GM19455 (cell line): ENCODE measurements around the gene GATC.
"Not testable (repeated sequence)": the region's sequence is repeated elsewhere in the genome, so short reads cannot be mapped to it uniquely, and the experiment has no call there.

Experiments
- ATAC-seq: cut with Tn5 transposase; IDR thresholded peaks from one replicate; pipeline ENCODE4 v1.9.1; 2021; ENCODE audit not compliant: unreplicated experiment

Gene GATC

GRCh38 chr12:120468821-120469449, 22.7 kb downstream of the GATC start:
- ATAC-seq = peak; percentile 30

GRCh38 chr12:120469450-120470149, 23.4 kb downstream of the GATC start, which contains the start of gene SRSF9:
TSS of gene SRSF9 (minus strand) at chr12:120469748. CDS start at chr12:120469609, 139 bp downstream.
- peak; percentile 85 for ATAC-seq

DNA sequence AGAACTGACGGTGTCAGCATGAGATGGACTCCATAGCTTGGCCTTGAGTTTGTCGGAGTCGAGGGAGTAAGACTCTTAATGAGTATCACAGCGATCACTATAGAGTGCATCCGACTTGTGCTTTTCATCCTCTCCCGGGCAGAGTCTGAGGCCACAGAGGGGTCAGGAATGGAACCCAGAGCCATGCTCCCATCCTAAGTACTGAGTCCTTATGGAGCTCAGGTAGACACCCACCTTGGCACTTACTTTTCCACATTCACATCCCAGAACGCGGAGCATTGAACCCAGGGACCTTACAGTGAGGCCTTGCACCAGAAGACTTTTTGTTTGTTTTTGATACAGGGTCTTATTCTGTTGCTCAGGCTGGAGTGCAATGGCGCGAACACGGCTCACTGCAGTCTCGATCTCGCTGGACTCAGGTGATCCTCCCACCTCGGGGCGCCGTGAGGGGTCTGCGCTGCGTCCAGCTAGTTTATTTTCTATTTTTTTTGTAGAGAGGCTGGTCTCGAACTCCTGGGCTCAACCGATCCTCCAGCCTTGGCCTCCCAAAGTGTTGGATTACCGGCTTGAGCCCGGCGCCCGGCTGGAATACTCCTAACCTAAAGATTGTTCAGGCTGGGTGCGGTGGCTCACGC, 24.0 kb downstream of the GATC start:
- peak; percentile 20 for ATAC-seq

DNA sequence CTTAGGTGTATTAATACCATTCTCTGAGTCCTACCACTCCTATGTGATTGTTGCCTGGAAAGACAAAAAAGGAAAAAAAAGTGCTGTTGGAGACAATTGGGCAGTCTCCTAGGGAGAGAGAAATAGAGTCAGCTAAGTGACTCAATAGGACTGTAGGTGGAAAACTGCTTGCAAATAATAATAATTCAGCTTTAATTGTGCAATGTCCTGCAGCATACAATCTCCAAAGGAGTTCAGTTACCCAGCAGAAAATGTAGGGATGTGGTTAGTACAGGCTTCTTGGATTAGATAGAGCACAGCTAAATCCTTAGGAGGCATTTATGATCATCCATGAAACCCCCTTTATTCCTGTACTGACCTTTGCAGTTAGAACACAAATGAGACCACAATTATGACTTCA, 26.3 kb downstream of the GATC start:
- no peak for ATAC-seq

DNA sequence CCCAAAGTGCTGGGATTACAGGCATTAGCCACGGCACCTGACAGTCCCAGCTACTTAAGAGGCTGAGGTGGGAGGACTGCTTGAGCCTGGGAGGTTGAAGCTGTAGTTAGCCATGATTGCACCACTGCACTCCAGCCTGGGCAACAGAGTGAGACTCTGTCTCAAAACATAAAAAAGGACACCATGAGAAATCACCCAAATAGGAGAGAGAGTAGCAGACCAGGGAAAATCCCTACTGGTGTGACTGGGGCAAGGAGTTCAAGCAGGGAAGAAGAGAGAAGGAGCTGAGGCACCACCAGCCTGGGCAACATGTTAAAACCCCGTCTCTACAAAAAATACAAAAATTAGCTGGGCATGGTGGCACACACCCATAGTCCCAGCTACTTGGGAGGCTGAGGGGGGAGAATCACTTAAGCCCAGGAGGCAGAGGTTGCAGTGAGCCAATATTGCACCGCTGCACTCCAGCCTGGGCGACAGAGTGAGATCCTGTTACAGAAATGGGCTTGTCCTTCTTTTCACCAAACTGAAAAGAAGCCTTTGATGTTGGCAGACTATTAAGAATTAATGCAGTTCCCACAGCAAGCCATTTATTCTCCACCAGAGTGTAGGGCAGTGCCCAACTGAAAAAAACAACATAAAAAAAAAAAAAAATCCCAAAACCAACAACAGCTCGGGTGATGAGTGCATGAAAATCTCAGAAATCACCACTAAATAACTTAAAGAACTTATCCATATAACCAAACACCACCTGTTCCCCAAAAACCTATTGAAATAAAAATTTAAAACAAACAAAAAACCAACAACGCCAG, 27.8 kb downstream of the GATC start:
- ATAC-seq = no peak

GRCh38 chr12:120474616-120474960, 28.3 kb downstream of the GATC start:
- ATAC-seq = no peak

- ATAC-seq = no peak
These were observed 29.4 kb downstream of the GATC start for GRCh38 chr12:120475643-120476042.

- ATAC-seq = no peak
These were observed 33.2 kb downstream of the GATC start for GRCh38 chr12:120479458-120479857.

- ATAC-seq = no peak
These were observed 34.0 kb downstream of the GATC start for GRCh38 chr12:120480211-120480610.

DNA sequence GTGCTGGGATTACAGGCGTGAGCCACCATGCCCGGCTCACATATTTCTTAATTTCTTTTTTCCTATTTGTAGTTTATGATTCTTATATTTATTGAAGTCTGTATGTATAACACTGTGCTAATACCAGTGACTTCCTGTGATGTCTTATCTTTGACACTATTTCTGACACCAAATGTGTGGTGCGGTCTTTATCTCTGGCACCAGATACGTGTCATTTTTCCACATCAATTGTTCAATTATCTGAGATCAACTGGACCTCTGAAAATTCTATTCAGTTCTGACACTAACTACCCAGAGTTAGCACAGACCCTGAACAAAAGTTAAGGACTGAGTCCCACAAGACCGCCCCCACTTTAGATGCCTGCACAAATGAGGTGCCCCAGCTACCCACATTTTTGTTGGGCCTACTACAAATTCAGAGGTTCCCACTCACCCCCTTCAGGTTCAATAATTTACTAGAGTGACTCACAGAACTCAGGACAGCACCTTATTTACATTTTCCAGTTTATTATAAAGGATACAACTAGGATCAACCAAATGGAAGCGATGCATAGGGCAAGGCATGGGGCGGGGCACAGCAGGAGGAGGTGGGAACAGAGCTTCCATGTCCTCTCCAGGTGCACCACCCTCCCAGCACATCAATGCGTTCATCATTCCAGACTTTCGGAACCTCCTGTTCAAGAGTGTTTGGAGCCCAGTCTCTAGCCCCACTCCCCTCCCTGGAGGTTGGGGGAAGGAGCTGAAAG, 35.0 kb downstream of the GATC start:
- ATAC-seq = no peak

DNA sequence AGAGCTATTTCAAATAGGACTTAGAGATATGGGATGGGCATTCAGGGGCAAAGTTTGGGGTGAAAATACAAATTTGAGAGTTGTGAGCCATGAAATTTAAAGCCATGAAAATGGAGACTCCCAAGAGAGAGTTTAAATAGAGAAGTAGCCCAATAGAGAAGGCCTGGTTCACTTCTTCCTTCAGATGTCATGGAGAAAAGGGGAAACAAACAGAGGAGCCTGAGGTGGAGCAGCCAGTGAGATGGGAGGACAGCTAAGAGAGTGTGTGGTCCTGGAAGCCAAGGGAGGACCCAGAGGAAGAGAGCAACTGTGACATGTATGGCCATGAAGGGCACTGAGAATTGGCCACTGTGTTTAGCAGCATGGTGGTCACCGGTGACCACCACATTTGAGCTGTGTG, 37.4 kb downstream of the GATC start:
- ATAC-seq = no peak

- ATAC-seq = no peak
These were observed 40.0 kb downstream of the GATC start for GRCh38 chr12:120485961-120486881.

DNA sequence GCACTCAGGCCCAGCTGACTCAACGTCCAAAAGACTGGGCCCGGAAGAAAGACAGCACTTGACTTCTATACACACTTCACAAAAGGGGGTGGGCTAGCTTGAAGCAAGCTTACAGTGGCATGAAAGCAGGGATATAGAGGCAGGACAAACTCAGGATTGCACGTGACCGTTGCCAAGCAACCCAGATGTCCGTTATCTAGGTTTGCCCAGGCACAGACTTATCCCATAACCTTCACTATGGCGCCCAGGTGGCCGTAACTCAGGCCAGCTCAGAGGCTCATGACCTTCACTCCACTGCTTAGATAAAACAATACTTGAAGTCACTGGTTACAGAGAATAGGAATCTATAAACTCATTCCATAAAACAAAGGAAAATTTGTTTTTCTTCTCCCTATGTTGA, 41.3 kb downstream of the GATC start:
- ATAC-seq = not testable (repeated sequence)

DNA sequence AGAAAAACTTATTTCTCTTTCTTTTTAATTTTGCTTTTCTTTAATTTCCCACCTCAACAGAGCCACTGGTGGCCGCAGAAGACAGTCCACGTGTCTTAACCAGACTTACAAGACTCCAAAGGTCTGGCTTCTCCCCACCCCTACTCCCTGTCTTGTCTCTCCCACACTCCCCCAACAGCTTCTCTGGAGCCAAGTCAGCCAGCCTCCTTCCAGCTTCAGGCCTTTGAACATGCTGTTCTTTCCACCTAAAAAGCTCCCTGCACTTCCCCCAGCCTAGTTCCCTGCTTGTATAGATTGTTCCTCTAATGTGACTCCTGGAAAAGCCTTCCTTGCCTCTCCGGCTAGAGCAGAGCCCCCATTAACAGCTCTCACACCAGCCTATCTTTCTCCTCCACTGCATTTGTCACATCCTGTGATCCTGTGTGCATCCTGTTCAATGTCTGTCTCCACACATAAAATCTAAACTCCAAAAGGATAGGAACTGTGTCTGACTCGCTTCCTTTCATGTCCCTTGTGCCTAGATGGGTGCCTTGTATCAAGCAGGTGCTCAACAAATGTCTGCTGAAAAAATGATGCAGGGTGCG, 41.9 kb downstream of the GATC start:
- no peak for ATAC-seq

DNA sequence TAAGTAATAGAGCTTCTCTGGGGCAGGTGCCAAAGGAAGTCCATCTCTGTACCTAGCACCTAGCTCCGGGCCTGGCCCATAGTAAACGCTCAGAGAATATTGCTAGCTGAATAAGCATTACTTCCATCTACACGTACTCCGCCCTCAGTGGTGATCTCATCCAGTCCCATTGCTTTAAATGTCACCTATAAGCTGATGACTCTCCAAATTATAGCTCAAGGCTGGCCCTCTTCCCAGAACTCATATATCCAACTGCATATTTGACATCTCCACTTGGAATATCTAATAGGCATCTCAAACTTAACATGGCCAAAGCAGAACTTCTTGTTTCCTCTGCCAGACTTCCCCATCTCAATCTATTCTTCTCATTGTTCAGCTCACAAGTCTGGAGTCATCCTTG, 42.8 kb downstream of the GATC start:
- ATAC-seq = no peak

- no peak for ATAC-seq
These were observed 44.1 kb downstream of the GATC start for GRCh38 chr12:120490325-120490724.

DNA sequence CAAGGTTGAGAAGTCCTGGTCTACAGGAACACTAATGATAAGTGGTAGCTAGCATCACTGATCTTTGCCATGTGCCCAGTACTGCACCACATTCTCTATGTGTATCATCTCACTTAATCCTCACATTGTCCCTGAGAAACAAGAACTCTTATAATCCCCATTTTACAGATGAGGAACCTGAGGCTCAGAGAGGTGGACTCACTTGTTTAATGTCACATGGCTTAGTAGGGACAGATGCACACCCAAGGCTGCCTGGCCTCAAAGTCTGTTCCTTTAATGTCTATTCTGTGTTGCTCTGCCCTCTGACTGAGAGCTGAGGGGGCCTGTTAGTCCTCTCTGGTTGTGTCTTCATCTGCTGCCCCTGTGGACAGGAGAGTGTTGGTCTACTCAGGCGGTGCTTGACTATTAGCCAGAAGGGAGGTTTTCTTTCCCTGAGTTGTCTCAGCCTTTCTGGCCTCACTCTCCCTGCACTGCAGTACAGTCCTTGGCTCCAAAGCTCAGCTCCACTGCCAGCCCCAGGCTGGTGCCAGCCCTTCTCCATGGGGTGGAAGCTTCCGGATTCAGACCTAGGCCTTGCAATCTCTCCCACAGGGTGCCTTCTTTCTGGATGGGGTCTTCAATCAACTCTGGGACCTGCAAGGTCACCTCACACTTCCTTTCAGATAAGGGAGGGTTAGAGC, 44.7 kb downstream of the GATC start:
- no peak for ATAC-seq

GRCh38 chr12:120495186-120495730, 49.0 kb downstream of the GATC start:
- ATAC-seq = peak; percentile 15
